Lower leg skin (tissue), 4 donors: ENCODE data around the gene SCD. TPM values are rescaled to one million over a fixed set of nuclear protein-coding genes. Genes with fewer than 3 reads are reported as not detected.
A peak's percentile ranks its signal among the peaks of the same experiment; 100 is the strongest.

Experiments
- DNase-seq, 2 donors: peaks; one replicate each; pipeline ENCODE4 v3.0.0-alpha.2; 2019; ENCODE audit warnings: low spot score in 2 of 2
- H3K4me3 ChIP-seq: fragments of 200-600 bp; sonication (generic); 2 replicates; pipeline ENCODE4 v1.5.1; 2017; ENCODE audit warnings: mild to moderate bottlenecking, low read depth; ENCODE audit not compliant: poor library complexity, severe bottlenecking
- POLR2A ChIP-seq, 2 donors: fragments of 450-650 bp; IDR thresholded peaks; one replicate each; pipeline ENCODE4 v1.6.1; 2016 to 2017; ENCODE audit warnings: antibody characterized with exemption in 2 of 2, mild to moderate bottlenecking in 1 of 2, moderate library complexity in 1 of 2
- WGBS, 2 donors: methylation state at CpG; one replicate each; pipeline ENCODE4 v1.1.5; 2018; 5-methylcytosine and 5-hydroxymethylcytosine counted together
- intact Hi-C: fragments of 100-400 bp; cut with DNase I; formaldehyde crosslinking; loops from one replicate; pipeline ENCODE4 v1.15.0; 2023; ENCODE audit warnings: low total_unique reads
- total RNA-seq, 4 donors: library from RNA; depleted of rRNA; stranded (reverse); fragments of >200 nt; gene quantifications; one replicate each; pipeline ENCODE4 v1.1.0, GENCODE V29; 2016
- TF ChIP-seq, protein P1 (sequence below), 3 donors: fragments of 450-650 bp; IDR thresholded peaks; one replicate each; pipeline ENCODE4 v1.5.1; 2016; ENCODE audit warnings: antibody characterized with exemption in 3 of 3, mild to moderate bottlenecking in 3 of 3, moderate library complexity in 2 of 3

Gene SCD
- total RNA-seq, 4 donors from 2014 or later = 23.8 to 56.7 (median 32.3) TPM

DNA sequence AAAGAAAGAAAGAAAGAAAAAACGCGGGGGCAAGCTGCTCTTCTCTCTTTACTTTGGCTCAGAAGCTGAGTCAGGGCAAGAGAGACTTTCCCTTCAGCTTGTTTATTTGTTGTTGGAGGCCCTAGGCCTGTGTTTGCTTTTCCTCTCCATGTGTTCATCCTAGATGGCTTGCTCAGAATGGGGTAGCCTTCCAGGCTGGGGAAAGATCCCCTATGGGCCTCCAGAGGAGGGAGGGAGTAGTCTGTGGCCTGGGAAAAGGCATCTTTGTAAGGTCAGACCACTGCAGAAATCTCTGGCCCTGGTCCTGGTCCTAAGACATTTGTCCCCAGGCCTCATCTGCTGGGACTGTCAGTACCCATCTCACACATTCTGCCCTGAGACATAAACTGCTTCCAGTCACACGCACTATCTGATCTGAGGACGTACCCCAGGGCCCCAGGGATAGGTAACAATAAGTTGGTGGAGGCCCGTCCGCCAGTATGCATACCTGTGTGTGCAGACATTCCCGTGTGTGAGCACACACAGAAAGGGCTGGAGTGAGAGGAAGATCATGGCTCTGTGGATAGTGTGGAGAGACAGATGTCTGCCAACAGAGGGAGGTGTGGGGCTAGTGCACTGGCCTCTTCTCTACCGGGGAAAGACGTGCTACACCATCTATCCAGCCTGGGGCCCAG lies 4.9 kb upstream of the SCD start:
- intact Hi-C loops = no loop called here
- DNase-seq = no peak
- WGBS, 2 donors = 51% methylated on average over 9 of the region's 9 CpGs
- H3K4me3 ChIP-seq = no peak overlapping the region
- no peak for TF ChIP-seq POLR2A (IDR thresholded peaks at IDR 0.05)
- TF ChIP-seq, protein P1, sequence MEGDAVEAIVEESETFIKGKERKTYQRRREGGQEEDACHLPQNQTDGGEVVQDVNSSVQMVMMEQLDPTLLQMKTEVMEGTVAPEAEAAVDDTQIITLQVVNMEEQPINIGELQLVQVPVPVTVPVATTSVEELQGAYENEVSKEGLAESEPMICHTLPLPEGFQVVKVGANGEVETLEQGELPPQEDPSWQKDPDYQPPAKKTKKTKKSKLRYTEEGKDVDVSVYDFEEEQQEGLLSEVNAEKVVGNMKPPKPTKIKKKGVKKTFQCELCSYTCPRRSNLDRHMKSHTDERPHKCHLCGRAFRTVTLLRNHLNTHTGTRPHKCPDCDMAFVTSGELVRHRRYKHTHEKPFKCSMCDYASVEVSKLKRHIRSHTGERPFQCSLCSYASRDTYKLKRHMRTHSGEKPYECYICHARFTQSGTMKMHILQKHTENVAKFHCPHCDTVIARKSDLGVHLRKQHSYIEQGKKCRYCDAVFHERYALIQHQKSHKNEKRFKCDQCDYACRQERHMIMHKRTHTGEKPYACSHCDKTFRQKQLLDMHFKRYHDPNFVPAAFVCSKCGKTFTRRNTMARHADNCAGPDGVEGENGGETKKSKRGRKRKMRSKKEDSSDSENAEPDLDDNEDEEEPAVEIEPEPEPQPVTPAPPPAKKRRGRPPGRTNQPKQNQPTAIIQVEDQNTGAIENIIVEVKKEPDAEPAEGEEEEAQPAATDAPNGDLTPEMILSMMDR (IDR thresholded peaks at IDR 0.05) = peak in 1 of 3 donors; percentile 70

DNA sequence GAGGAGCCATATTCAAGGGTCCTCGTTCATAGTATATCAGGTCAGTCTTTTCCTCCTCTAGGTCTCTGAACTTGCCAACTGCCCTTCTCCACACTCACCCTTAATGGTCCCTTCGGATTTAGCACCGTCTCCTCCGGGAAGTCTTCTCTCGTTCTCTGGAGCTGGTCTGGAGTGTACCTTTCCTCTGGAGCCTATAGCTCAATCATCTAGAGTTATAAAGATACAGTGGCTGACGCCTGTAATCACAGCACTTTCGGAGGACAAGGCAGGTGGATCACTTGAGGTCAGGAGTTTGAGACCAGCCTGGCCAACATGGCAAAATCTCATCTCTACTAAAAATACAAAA lies 4.4 kb upstream of the SCD start:
- intact Hi-C loops = no loop called here

DNA sequence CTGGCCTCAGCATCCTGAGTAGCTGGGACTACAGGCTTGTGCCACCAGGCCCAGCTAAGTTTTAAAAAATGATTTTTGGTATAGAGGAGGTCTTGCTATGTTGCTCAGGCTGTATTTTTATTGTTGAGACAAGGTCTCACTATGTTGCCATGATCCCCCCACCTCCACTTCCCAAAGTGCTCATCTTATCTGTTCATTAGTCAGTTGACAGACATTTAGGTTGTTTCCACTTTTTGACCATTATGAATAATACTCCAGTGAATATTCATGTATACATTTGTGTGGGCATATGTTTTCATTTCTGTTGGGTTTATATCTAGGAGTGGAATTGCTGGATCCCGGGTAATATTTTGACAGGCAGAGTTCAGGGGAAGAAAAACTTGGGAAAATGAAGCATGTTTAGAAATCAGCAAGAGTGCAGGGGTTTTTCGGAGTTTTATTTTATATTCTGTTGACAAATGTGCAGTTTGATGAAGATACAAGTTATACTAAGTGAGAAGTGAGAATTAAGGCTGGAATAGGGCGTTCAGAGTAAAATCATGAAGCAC lies 2.7 kb upstream of the SCD start:
- DNase-seq = no peak
- no peak for TF ChIP-seq POLR2A (IDR thresholded peaks at IDR 0.05)
- TF ChIP-seq, protein P1 (IDR thresholded peaks at IDR 0.05) = no peak
- intact Hi-C loops = no loop called here
- H3K4me3 ChIP-seq = no peak overlapping the region
- 79 to 82% methylated on average over 3 of the region's 3 CpGs for WGBS, 2 donors

More for the DNA sequence above, 4.4 kb upstream of the SCD start:
- H3K4me3 ChIP-seq = no peak overlapping the region
- WGBS, 2 donors = 79 to 80% methylated on average over 7 of the region's 7 CpGs
- no peak for DNase-seq
- TF ChIP-seq, protein P1 (IDR thresholded peaks at IDR 0.05) = no peak
- TF ChIP-seq POLR2A (IDR thresholded peaks at IDR 0.05) = no peak

DNA sequence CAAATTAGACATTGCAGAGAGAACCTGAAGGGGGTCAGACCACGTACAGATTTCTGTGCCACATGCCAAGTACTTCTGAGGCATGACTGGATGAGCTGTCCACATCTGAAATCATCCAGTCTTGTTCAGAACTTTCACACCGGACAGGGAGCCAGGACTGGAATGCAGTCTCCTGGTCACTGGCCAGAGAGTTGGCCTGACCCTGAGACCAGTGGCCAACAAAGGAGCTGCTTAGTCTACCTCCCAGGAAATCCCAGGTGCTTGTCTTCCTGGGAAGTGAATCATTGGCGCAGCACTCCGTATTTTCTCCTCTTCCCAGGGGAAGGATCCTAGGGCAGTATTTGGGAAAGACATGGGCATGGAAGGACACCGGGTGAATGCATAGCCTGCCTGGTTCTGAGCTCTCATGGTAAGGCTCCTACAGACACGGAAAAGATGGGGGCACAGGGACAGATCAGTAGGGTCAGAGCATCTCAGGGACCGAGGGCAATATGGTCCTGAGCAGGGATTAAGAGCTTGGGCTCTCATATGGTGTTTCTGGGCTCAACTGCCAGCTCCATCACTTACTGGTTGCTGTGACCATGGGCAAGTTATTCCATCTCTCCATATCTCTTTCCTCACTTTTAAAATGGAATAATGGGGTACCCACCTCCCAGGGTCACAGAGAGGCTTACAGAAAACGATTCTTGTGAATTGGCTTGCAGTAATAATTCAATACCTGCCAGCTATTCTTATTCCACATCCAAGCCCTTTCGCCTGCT lies 1.3 kb upstream of the SCD start:
- no peak overlapping the region for H3K4me3 ChIP-seq
- 63 to 65% methylated on average over 9 of the region's 9 CpGs for WGBS, 2 donors
- TF ChIP-seq, protein P1 (IDR thresholded peaks at IDR 0.05) = no peak
- no peak for TF ChIP-seq POLR2A (IDR thresholded peaks at IDR 0.05)
- no peak for DNase-seq
- intact Hi-C loops = loop anchor here (5.0 kb wide), 1 partner anchor 172 kb away; the partner anchor contains the start of gene SEC31B

DNA sequence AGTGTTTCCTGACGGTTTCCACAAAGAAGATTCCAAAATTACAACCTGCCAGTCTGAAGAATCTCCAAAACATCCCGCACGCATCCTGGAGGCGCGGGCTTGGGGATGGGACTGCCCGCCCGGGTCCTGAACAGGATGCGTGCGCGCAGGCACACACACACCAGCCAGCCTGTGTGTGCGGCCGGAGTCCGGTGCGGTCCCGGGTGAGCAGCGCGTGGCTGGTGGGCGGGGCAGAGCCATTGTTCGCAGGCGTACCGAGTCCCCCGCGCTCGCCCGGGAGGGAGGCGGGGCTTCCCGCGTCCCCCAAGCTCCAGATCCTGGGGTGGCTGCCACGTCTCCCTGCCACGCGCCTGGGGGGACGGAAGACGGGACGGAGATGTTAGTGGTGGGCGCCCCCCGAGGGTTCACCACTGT lies 675 bp upstream of the SCD start:
- DNase-seq = peak in 1 of 2 donors; percentile 89
- TF ChIP-seq, protein P1 (IDR thresholded peaks at IDR 0.05) = no peak
- no peak for TF ChIP-seq POLR2A (IDR thresholded peaks at IDR 0.05)
- 0 to 1% methylated on average over 10 to 27 of the region's 36 CpGs for WGBS, 2 donors
- intact Hi-C loops = loop anchor here (5.0 kb wide), 1 partner anchor 171 kb away; the partner anchor contains the start of gene SEC31B
- H3K4me3 ChIP-seq = peak overlapping the region; percentile 50
